Astrocyte (in vitro differentiated cells and primary cell): ENCODE data around the gene ZIC4. TPM values are rescaled to one million over a fixed set of nuclear protein-coding genes. Genes with fewer than 3 reads are reported as not detected.

Experiments
- DNase-seq: peaks from one replicate; pipeline ENCODE4 v3.0.0-alpha.2; 2010; ENCODE audit warnings: low read depth
- FAIRE-seq: peaks from 2 replicates; lab custom pipeline; 2011; peaks lifted over from hg19 to GRCh38; lab: Jason Lieb, UNC
- H2AFZ ChIP-seq: 2 replicates; pipeline ENCODE4 v1.6.0; 2012; ENCODE audit warnings: low read depth, low read length, inconsistent platforms
- H3K27ac ChIP-seq: 2 replicates; pipeline ENCODE4 v1.5.1; 2011; ENCODE audit warnings: low read depth, low read length, inconsistent platforms
- H3K27me3 ChIP-seq: 2 replicates; pipeline ENCODE4 v1.6.0; 2011; ENCODE audit warnings: low read length, inconsistent platforms; ENCODE audit not compliant: insufficient read depth
- H3K36me3 ChIP-seq: 2 replicates; pipeline ENCODE4 v1.5.1; 2011; ENCODE audit warnings: low read length, inconsistent platforms; ENCODE audit not compliant: insufficient read depth
- H3K4me1 ChIP-seq: 2 replicates; pipeline ENCODE4 v1.5.1; 2011; ENCODE audit warnings: low read length, inconsistent platforms; ENCODE audit not compliant: insufficient read depth
- H3K4me2 ChIP-seq: 2 replicates; pipeline ENCODE4 v1.6.0; 2012; ENCODE audit warnings: low read length, inconsistent platforms
- H3K4me3 ChIP-seq: 2 replicates; pipeline ENCODE4 v1.5.1; 2011; ENCODE audit warnings: low read depth, mild to moderate bottlenecking, low read length, inconsistent platforms; ENCODE audit not compliant: insufficient read depth
- H3K79me2 ChIP-seq: 2 replicates; pipeline ENCODE4 v1.6.0; 2012; ENCODE audit warnings: mild to moderate bottlenecking, low read length, inconsistent platforms; ENCODE audit not compliant: insufficient read depth
- H3K9ac ChIP-seq: 2 replicates; pipeline ENCODE4 v1.6.0; 2012; ENCODE audit warnings: mild to moderate bottlenecking, low read length, inconsistent platforms
- H3K9me3 ChIP-seq: 2 replicates; pipeline ENCODE4 v1.5.1; 2012; ENCODE audit warnings: low read depth, mild to moderate bottlenecking, low read length, inconsistent platforms; ENCODE audit not compliant: insufficient read depth
- H4K20me1 ChIP-seq: 2 replicates; pipeline ENCODE4 v1.6.0; 2012; ENCODE audit warnings: low read length, inconsistent platforms; ENCODE audit not compliant: insufficient read depth
- H3K27ac Mint-ChIP-seq: one replicate; pipeline ENCODE4 v1.8.0; 2021; ENCODE audit warnings: mild to moderate bottlenecking, mixed read lengths; ENCODE audit not compliant: unreplicated experiment
- H3K27me3 Mint-ChIP-seq: one replicate; pipeline ENCODE4 v1.8.0; 2021; ENCODE audit warnings: low read depth, mixed read lengths; ENCODE audit not compliant: unreplicated experiment
- H3K36me3 Mint-ChIP-seq: one replicate; pipeline ENCODE4 v1.8.0; 2021; ENCODE audit warnings: low read depth, mixed read lengths; ENCODE audit not compliant: unreplicated experiment
- H3K4me1 Mint-ChIP-seq: one replicate; pipeline ENCODE4 v1.8.0; 2021; ENCODE audit warnings: low read depth, mixed read lengths; ENCODE audit not compliant: unreplicated experiment
- H3K4me3 Mint-ChIP-seq: one replicate; pipeline ENCODE4 v1.8.0; 2021; ENCODE audit warnings: mild to moderate bottlenecking, moderate library complexity, mixed read lengths; ENCODE audit not compliant: unreplicated experiment
- H3K9me3 Mint-ChIP-seq: one replicate; pipeline ENCODE4 v1.8.0; 2021; ENCODE audit warnings: mild to moderate bottlenecking, mixed read lengths; ENCODE audit not compliant: unreplicated experiment
- EZH2 ChIP-seq: IDR thresholded peaks from 2 replicates; pipeline ENCODE4 v1.6.1; 2012; ENCODE audit warnings: mild to moderate bottlenecking, low read length, inconsistent platforms; ENCODE audit not compliant: insufficient read depth
- total RNA-seq: library from RNA; stranded (reverse); gene quantifications from 2 replicates; pipeline ENCODE4 v1.2.1, GENCODE V29; 2021
- TF ChIP-seq, protein P1 (sequence below): IDR thresholded peaks from 2 replicates; pipeline ENCODE4 v1.5.1; 2011; ENCODE audit warnings: low read depth, mild to moderate bottlenecking, inconsistent platforms, low read length, moderate library complexity; ENCODE audit not compliant: insufficient read depth

Gene ZIC4
- total RNA-seq, 1 donor from 2014 or later = not detected

- peaks cover 13% of the 10 kb centered on the region for H3K9me3 Mint-ChIP-seq
- Histone ChIP-seq H3K9me3 (no peaks in the 10 kb centered on the region), H3K79me2 (no peaks in the 10 kb centered on the region), H3K4me3 (no peak overlapping the region), H3K36me3 (no peaks in the 10 kb centered on the region), H3K4me1 (no peaks in the 10 kb centered on the region), H3K4me2 (no peak overlapping the region), H3K9ac (no peak overlapping the region), H4K20me1 (no peaks in the 10 kb centered on the region), H3K27me3 (peaks cover 76% of the 10 kb centered on the region), H3K27ac (no peak overlapping the region), H2AFZ (no peak overlapping the region)
- H3K36me3 Mint-ChIP-seq = no peaks in the 10 kb centered on the region
- DNase-seq = no peak
- H3K4me1 Mint-ChIP-seq = no peaks in the 10 kb centered on the region
- no peak overlapping the region for H3K27ac Mint-ChIP-seq
- H3K4me3 Mint-ChIP-seq = no peak overlapping the region
- peaks cover 93% of the 10 kb centered on the region for H3K27me3 Mint-ChIP-seq
- no peak for FAIRE-seq
- TF ChIP-seq, protein P1, sequence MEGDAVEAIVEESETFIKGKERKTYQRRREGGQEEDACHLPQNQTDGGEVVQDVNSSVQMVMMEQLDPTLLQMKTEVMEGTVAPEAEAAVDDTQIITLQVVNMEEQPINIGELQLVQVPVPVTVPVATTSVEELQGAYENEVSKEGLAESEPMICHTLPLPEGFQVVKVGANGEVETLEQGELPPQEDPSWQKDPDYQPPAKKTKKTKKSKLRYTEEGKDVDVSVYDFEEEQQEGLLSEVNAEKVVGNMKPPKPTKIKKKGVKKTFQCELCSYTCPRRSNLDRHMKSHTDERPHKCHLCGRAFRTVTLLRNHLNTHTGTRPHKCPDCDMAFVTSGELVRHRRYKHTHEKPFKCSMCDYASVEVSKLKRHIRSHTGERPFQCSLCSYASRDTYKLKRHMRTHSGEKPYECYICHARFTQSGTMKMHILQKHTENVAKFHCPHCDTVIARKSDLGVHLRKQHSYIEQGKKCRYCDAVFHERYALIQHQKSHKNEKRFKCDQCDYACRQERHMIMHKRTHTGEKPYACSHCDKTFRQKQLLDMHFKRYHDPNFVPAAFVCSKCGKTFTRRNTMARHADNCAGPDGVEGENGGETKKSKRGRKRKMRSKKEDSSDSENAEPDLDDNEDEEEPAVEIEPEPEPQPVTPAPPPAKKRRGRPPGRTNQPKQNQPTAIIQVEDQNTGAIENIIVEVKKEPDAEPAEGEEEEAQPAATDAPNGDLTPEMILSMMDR = no peak
- no peak for TF ChIP-seq EZH2
These were observed 46.3 kb downstream of the ZIC4 start for GRCh38 chr3:147360051-147360439.

GRCh38 chr3:147359177-147360050 lies 46.9 kb downstream of the ZIC4 start:
- Histone ChIP-seq H3K4me3 (no peak overlapping the region), H3K27me3 (peaks cover 82% of the 10 kb centered on the region), H3K9me3 (no peaks in the 10 kb centered on the region), H3K4me2 (no peak overlapping the region), H3K36me3 (no peaks in the 10 kb centered on the region), H3K27ac (no peak overlapping the region), H3K9ac (no peak overlapping the region), H2AFZ (no peak overlapping the region), H3K79me2 (no peaks in the 10 kb centered on the region), H3K4me1 (no peaks in the 10 kb centered on the region), H4K20me1 (no peaks in the 10 kb centered on the region)
- Mint-ChIP-seq H3K9me3 (peaks cover 11% of the 10 kb centered on the region), H3K27me3 (peaks cover 93% of the 10 kb centered on the region), H3K36me3 (no peaks in the 10 kb centered on the region), H3K27ac (no peak overlapping the region), H3K4me3 (peak overlapping the region; percentile 64), H3K4me1 (no peaks in the 10 kb centered on the region)
- FAIRE-seq (no peak), DNase-seq (no peak)
- TF ChIP-seq, protein P1 = no peak
- TF ChIP-seq EZH2 = peak; percentile 51
